Vagina (tissue), 2 donors: ENCODE data around the gene SLC44A3.

Experiments
- CTCF ChIP-seq, 3 experiments: fragments of 450-650 bp in 2 of 3; fragments of 200-600 bp in 1 of 3; sonication (generic) in 1 of 3; IDR thresholded peaks; one replicate each; pipeline ENCODE4 v1.5.1; 2017 to 2019; ENCODE audit warnings: antibody characterized with exemption in 3 of 3, mild to moderate bottlenecking in 2 of 3, moderate library complexity in 2 of 3
- POLR2A ChIP-seq, 2 donors: fragments of 450-650 bp; IDR thresholded peaks; one replicate each; pipeline ENCODE4 v1.6.1; 2017; ENCODE audit warnings: antibody characterized with exemption in 2 of 2, mild to moderate bottlenecking in 2 of 2, moderate library complexity in 2 of 2
- POLR2AphosphoS5 ChIP-seq, 2 donors: sonication (generic); formaldehyde crosslinking; IDR thresholded peaks; one replicate each; pipeline ENCODE4 v1.9.0; 2017; ENCODE audit warnings: antibody characterized with exemption in 2 of 2, mild to moderate bottlenecking in 2 of 2, low read depth in 1 of 2; ENCODE audit not compliant: insufficient read depth in 1 of 2

GRCh38 chr1:94888201-94888600, 68.0 kb downstream of the SLC44A3 start:
- TF ChIP-seq POLR2AphosphoS5 (IDR thresholded peaks at IDR 0.05; ENCODE audit: insufficient read depth in 1 of 2, low read depth in 1 of 2), result no peak
- TF ChIP-seq CTCF (IDR thresholded peaks at IDR 0.05), result no peak
- no peak for TF ChIP-seq POLR2A (IDR thresholded peaks at IDR 0.05)
